Measurements from ENCODE around the gene AOPEP. TPM values are rescaled to one million over a fixed set of nuclear protein-coding genes. Genes with fewer than 3 reads are reported as not detected.
"Not testable (repeated sequence)": the region's sequence is repeated elsewhere in the genome, so short reads cannot be mapped to it uniquely, and the experiment has no call there.

AOPEP gene
- polyA plus RNA-seq, 4 donors, result 50.1 to 59.7 (median 54.1) TPM

- no peak for DNase-seq (ENCODE audit: low read depth in 4 of 4, low spot score in 2 of 4)
Measured at GRCh38 chr9:94922691-94923107, 196.2 kb downstream of the AOPEP start.

GRCh38 chr9:94923326-94924089 lies 197.0 kb downstream of the AOPEP start:
- DNase-seq (ENCODE audit: low read depth in 4 of 4, low spot score in 2 of 4), result no peak

- DNase-seq (ENCODE audit: low read depth in 4 of 4, low spot score in 2 of 4), result no peak
Measured at GRCh38 chr9:94925751-94926430, 199.4 kb downstream of the AOPEP start.

GRCh38 chr9:94926431-94926800 lies 199.9 kb downstream of the AOPEP start:
- DNase-seq (ENCODE audit: low read depth in 4 of 4, low spot score in 2 of 4), result no peak

GRCh38 chr9:94927048-94927761 lies 200.7 kb downstream of the AOPEP start:
- no peak for DNase-seq (ENCODE audit: low read depth in 4 of 4, low spot score in 2 of 4)

- DNase-seq (ENCODE audit: low read depth in 4 of 4, low spot score in 2 of 4), result no peak
Measured at GRCh38 chr9:94927762-94928670, 201.5 kb downstream of the AOPEP start.

- DNase-seq (ENCODE audit: low read depth in 4 of 4, low spot score in 2 of 4), result no peak
Measured at GRCh38 chr9:94928691-94929368, 202.3 kb downstream of the AOPEP start.

- DNase-seq (ENCODE audit: low read depth in 4 of 4, low spot score in 2 of 4), result no peak
Measured at GRCh38 chr9:94929369-94929756, 202.9 kb downstream of the AOPEP start.

GRCh38 chr9:94931036-94931633 lies 204.6 kb downstream of the AOPEP start:
- DNase-seq (ENCODE audit: low read depth in 4 of 4, low spot score in 2 of 4), result no peak

- DNase-seq (ENCODE audit: low read depth in 4 of 4, low spot score in 2 of 4), result no peak
Measured at GRCh38 chr9:94931740-94932139, 205.2 kb downstream of the AOPEP start.

GRCh38 chr9:94932652-94933510 lies 206.4 kb downstream of the AOPEP start:
- DNase-seq (ENCODE audit: low read depth in 4 of 4, low spot score in 2 of 4), result no peak

GRCh38 chr9:94933511-94933828 lies 207.0 kb downstream of the AOPEP start:
- DNase-seq (ENCODE audit: low read depth in 4 of 4, low spot score in 2 of 4), result no peak

GRCh38 chr9:94934816-94935328 lies 208.4 kb downstream of the AOPEP start:
- no peak for DNase-seq (ENCODE audit: low read depth in 4 of 4, low spot score in 2 of 4)

GRCh38 chr9:94935396-94935795 lies 208.9 kb downstream of the AOPEP start:
- no peak for DNase-seq (ENCODE audit: low read depth in 4 of 4, low spot score in 2 of 4)

- no peak for DNase-seq (ENCODE audit: low read depth in 4 of 4, low spot score in 2 of 4)
Measured at GRCh38 chr9:94936419-94936818, 209.9 kb downstream of the AOPEP start.

GRCh38 chr9:94937214-94937903 lies 210.9 kb downstream of the AOPEP start:
- no peak for DNase-seq (ENCODE audit: low read depth in 4 of 4, low spot score in 2 of 4)

GRCh38 chr9:94938384-94938783 lies 211.9 kb downstream of the AOPEP start:
- no peak for DNase-seq (ENCODE audit: low read depth in 4 of 4, low spot score in 2 of 4)

- DNase-seq (ENCODE audit: low read depth in 4 of 4, low spot score in 2 of 4), result not testable (repeated sequence)
Measured at GRCh38 chr9:94940296-94940695, 213.8 kb downstream of the AOPEP start.

All from left renal cortex interstitium (tissue), 4 donors.